DND-41 (cell line): ENCODE measurements around the gene NEU4.

Experiments used
- ATAC-seq: fragments of 200-7000 bp; cut with Tn5 transposase; 3 replicates; pipeline ENCODE4 v1.9.1; 2021; ENCODE audit warnings: low read depth; ENCODE audit not compliant: insufficient read depth
- DNase-seq: peaks from one replicate; pipeline ENCODE4 v3.0.0-alpha.2; 2020
- H2AFZ ChIP-seq: 2 replicates; pipeline ENCODE4 v1.6.0; 2012; ENCODE audit warnings: low read depth, low read length
- H3K27ac ChIP-seq: 2 replicates; pipeline ENCODE4 v1.5.1; 2012; ENCODE audit warnings: low read length, inconsistent platforms
- H3K27me3 ChIP-seq: fragments of 200-600 bp; sonication (generic); 2 replicates; pipeline ENCODE4 v1.6.0; 2012; ENCODE audit warnings: low read length, mild to moderate bottlenecking, inconsistent platforms; ENCODE audit not compliant: insufficient read depth, poor library complexity
- H3K36me3 ChIP-seq: 2 replicates; pipeline ENCODE4 v1.5.1; 2012; ENCODE audit warnings: low read length, inconsistent platforms; ENCODE audit not compliant: insufficient read depth
- H3K4me1 ChIP-seq: 2 replicates; pipeline ENCODE4 v1.5.1; 2012; ENCODE audit warnings: mild to moderate bottlenecking, low read length; ENCODE audit not compliant: insufficient read depth
- H3K4me2 ChIP-seq: 2 replicates; pipeline ENCODE4 v1.6.0; 2012; ENCODE audit warnings: mild to moderate bottlenecking, moderate library complexity, low read length, inconsistent platforms; ENCODE audit not compliant: insufficient read depth
- H3K4me3 ChIP-seq, 2 experiments: fragments of 200-600 bp in 1 of 2; shearing (Covaris generic) in 1 of 2; 2 replicates each; pipeline ENCODE4 v1.5.1; 2012 to 2016; ENCODE audit warnings: inconsistent platforms in 2 of 2, low read length in 2 of 2, mild to moderate bottlenecking in 2 of 2, low read depth in 1 of 2, moderate library complexity in 1 of 2
- H3K79me2 ChIP-seq: 2 replicates; pipeline ENCODE4 v1.6.0; 2012; ENCODE audit warnings: low read length, inconsistent platforms; ENCODE audit not compliant: insufficient read depth
- H3K9ac ChIP-seq: 2 replicates; pipeline ENCODE4 v1.6.0; 2012; ENCODE audit warnings: low read depth, mild to moderate bottlenecking, inconsistent platforms, low read length, moderate library complexity
- H3K9me3 ChIP-seq: 2 replicates; pipeline ENCODE4 v1.5.1; 2012; ENCODE audit warnings: low read length, moderate library complexity, mild to moderate bottlenecking, inconsistent platforms; ENCODE audit not compliant: insufficient read depth, severe bottlenecking
- H4K20me1 ChIP-seq: 2 replicates; pipeline ENCODE4 v1.6.0; 2012; ENCODE audit warnings: low read length; ENCODE audit not compliant: insufficient read depth
- EZH2 ChIP-seq: IDR thresholded peaks from 3 replicates; pipeline ENCODE4 v1.6.1; 2012; ENCODE audit warnings: borderline replicate concordance, low read depth, mild to moderate bottlenecking, moderate library complexity, low read length, inconsistent platforms; ENCODE audit not compliant: severe bottlenecking
- TF ChIP-seq, protein P1 (sequence below): IDR thresholded peaks from 2 replicates; pipeline ENCODE4 v1.5.1; 2012; ENCODE audit warnings: borderline replicate concordance, low read length, moderate library complexity, mild to moderate bottlenecking; ENCODE audit not compliant: poor library complexity, severe bottlenecking; ENCODE audit errors: extremely low read depth

The NEU4 gene

DNA sequence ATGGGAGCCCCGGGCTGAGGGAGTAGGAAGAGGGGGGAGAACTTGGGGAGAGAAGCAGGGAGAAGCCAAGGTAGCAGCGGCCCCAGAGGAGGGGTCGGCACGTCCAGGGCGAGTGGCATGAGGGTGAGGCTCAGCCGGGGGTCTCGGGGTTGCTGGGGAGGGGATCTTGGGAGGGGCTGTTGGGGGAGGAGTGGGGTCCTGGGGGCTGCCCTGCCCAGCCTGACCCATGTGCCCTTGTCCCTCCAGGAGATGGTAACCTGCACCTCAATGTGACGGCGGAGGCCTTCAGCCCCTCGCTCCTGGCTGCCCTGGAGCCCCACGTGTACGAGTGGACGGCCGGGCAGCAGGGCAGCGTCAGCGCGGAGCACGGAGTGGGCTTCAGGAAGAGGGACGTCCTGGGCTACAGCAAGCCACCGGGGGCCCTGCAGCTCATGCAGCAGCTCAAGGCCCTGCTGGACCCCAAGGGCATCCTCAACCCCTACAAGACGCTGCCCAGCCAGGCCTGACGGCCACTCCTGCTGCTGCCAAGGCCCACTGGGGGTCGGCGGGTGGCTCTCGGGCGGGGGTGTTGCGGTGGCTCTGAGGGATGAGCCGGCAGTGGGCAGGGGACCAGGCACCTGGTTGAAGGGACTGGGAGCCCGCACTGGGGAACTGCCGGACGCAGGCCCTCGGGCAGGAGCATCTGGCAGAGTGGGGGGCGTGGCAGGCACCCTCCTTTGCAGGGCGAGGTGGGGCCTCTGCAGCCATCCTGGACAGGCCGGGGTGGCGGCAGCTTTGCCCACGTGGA lies 41.3 kb upstream of the NEU4 start:
- Histone ChIP-seq H3K4me3 (no peak overlapping the region), H3K27ac (no peak overlapping the region), H2AFZ (no peak overlapping the region), H4K20me1 (peaks cover 18% of the 10 kb centered on the region; the same call in 1 of the 2 replicates), H3K27me3 (no peaks in the 10 kb centered on the region), H3K9ac (no peak overlapping the region), H3K4me1 (no peaks in the 10 kb centered on the region), H3K36me3 (no peaks in the 10 kb centered on the region; the same call in 1 of the 2 replicates), H3K4me2 (no peak overlapping the region), H3K9me3 (no peaks in the 10 kb centered on the region), H3K79me2 (no peaks in the 10 kb centered on the region)
- peak; percentile 2 for DNase-seq
- TF ChIP-seq EZH2, result no peak
- ATAC-seq, result no peak

DNA sequence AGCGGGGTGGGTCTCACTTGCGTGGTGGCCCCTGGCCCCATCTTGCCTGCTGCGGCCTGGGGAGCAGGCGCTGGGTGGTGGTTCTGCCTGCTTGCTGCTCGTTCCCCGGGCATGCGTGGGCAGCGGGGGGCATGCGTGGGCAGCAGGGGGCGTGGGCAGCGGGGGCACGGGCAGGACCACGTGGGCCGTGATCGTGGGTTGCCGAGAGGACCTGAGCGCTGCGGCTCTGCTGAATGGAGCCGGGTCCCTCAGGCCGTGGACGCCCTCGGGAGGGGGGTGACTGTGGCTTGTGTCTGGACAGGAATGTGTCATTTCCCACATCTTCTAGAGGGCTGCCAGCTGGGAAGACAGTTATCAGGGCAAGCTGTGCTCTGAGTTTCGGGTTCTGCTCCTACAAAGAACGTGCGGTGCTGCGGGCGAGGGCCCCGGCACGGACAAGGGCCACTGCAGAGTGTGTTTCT lies 40.7 kb upstream of the NEU4 start:
- ATAC-seq, result peak; percentile 20; the same call in 1 of the 3 replicates

DNA sequence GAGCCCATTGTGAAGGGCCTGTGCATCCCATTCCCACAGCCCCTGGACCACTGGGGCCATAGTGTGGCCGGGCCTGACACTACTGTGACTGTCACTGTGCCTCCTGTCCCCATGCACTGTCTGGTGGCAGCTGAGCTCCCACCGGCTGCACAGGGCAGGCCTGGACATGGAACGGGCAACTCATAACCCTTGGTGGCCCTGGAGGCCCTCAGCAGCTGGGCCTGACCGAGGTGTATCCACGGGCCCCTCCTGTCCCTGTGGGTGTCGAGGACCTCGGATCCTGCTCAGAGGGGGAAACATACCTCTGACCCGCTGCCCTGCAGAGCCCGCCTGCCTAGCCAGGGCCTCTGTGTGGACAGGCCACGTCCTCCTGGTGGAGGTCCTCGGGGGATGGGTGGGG lies 40.1 kb upstream of the NEU4 start:
- no peak overlapping the region for H3K27ac ChIP-seq

More for the DNA sequence above, 40.7 kb upstream of the NEU4 start:
- no peak overlapping the region for H2AFZ ChIP-seq
- no peak overlapping the region for H3K4me2 ChIP-seq
- no peak overlapping the region for H3K4me3 ChIP-seq
- H3K4me1 ChIP-seq, result no peaks in the 10 kb centered on the region
- H3K36me3 ChIP-seq, result no peaks in the 10 kb centered on the region; the same call in 1 of the 2 replicates
- no peaks in the 10 kb centered on the region for H3K9me3 ChIP-seq
- no peak overlapping the region for H3K9ac ChIP-seq
- H3K79me2 ChIP-seq, result no peaks in the 10 kb centered on the region
- TF ChIP-seq, protein P1, sequence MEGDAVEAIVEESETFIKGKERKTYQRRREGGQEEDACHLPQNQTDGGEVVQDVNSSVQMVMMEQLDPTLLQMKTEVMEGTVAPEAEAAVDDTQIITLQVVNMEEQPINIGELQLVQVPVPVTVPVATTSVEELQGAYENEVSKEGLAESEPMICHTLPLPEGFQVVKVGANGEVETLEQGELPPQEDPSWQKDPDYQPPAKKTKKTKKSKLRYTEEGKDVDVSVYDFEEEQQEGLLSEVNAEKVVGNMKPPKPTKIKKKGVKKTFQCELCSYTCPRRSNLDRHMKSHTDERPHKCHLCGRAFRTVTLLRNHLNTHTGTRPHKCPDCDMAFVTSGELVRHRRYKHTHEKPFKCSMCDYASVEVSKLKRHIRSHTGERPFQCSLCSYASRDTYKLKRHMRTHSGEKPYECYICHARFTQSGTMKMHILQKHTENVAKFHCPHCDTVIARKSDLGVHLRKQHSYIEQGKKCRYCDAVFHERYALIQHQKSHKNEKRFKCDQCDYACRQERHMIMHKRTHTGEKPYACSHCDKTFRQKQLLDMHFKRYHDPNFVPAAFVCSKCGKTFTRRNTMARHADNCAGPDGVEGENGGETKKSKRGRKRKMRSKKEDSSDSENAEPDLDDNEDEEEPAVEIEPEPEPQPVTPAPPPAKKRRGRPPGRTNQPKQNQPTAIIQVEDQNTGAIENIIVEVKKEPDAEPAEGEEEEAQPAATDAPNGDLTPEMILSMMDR, result no peak
- TF ChIP-seq EZH2, result no peak
- no peak overlapping the region for H3K27ac ChIP-seq
- peaks cover 13% of the 10 kb centered on the region; the same call in 1 of the 2 replicates for H4K20me1 ChIP-seq
- H3K27me3 ChIP-seq, result no peaks in the 10 kb centered on the region
- peak; percentile 3 for DNase-seq

More for the DNA sequence above, 40.1 kb upstream of the NEU4 start:
- no peak for TF ChIP-seq EZH2
- TF ChIP-seq, protein P1, result no peak
- ATAC-seq (no peak), DNase-seq (no peak)
- Histone ChIP-seq H4K20me1 (peaks cover 9% of the 10 kb centered on the region; the same call in 1 of the 2 replicates), H3K4me3 (no peak overlapping the region), H3K9me3 (no peaks in the 10 kb centered on the region), H3K4me1 (no peaks in the 10 kb centered on the region), H3K36me3 (no peaks in the 10 kb centered on the region; the same call in 1 of the 2 replicates), H3K9ac (no peak overlapping the region), H3K27me3 (no peaks in the 10 kb centered on the region), H3K79me2 (no peaks in the 10 kb centered on the region), H3K4me2 (no peak overlapping the region), H2AFZ (no peak overlapping the region)
